HT1080 (cell line): ENCODE measurements around the gene HNRNPL. TPM values are rescaled to one million over a fixed set of nuclear protein-coding genes. Genes with fewer than 3 reads are reported as not detected.
"Not testable (repeated sequence)": the region's sequence is repeated elsewhere in the genome, so short reads cannot be mapped to it uniquely, and the experiment has no call there.

Source experiments
- DNase-seq: peaks from one replicate; pipeline ENCODE4 v3.0.0-alpha.2; 2015; ENCODE audit warnings: low read depth
- small RNA-seq: library from RNA; depleted of rRNA; stranded (forward); fragments of <200 nt; gene quantifications from one replicate; pipeline ENCODE3, GENCODE V24; 2014
- total RNA-seq: library from RNA; depleted of rRNA; stranded (reverse); fragments of >200 nt; shearing (Covaris generic); gene quantifications from 2 replicates; pipeline ENCODE4 v1.2.3, GENCODE V29; 2014; rRNA removed

HNRNPL gene
- total RNA-seq, 1 experiment from 2014 or later, result 531 TPM

DNA sequence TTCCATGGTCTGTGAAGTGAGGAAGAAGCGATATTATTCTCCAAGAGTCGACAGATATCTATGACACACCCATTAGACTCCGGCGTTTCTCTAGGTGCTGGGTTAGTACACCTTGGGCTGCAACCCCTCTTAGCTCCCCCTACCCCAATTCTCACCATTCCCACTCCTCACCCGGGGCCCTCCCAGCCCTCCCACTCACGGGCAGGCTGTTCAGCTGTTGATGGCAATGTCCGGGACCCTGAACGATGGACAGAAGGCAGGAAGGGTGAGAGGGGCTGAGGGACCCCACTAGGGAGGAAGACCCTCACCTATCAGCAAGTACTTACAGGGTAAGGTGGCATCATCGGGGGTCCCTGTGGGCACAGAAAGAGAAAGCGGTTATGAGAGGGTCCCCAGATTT, 46.2 kb downstream of the HNRNPL start:
- no peak for DNase-seq

DNA sequence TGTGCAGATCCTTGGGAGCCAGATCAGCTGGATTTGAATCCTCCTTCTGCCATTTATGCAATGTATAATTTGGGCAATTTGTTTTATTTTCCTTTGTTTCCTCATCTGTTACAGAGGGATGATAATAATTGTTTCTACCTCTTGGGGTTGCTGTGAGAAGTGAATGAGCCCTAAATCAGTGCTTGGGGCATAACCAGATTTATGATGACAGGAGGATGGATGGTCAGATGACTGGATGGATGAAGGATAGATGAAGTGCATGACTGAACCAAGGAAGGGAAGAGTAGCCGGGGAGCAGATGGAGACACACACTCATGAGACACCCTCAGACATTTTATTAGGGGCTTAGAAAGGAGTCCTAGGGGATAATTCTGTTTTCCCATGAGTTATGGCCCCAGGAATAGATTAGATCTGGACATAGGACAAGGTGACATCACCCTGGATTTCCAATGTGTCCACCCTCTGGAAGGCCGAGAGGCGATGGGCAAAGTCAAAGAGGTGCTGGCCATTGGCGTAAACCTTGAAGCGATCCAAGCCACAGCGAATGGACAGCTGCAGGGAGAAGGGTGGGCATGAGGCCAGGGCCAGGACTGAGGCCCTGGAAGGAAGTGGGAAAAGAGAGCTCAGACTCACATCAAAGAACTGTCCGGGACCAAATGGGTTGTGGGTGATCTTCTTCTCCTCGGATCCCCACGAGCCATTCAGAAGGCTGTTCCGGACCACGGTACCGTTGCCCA, 48.3 kb downstream of the HNRNPL start:
- no peak for DNase-seq

GRCh38 chr19:38800577-38801347, 49.0 kb downstream of the HNRNPL start:
- no peak for DNase-seq

- DNase-seq, result no peak
Observed at GRCh38 chr19:38799104-38799503, 50.7 kb downstream of the HNRNPL start.

DNA sequence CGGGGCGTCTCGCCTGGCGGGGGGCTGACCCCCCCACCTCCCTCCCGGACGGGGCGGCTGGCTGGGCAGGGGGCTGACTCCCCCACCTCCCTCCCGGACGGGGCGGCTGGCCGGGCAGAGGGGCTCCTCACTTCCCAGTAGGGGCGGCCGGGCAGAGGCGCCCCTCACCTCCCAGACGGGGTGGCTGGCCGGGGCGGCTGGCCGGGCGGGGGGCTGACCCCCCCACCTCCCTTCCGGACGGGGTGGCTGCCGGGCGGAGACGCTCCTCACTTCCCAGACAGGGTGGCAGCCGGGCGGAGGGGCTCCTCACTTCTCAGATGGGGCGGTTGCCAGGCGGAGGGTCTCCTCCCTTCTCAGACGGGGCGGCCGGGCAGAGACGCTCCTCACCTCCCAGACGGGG, 52.0 kb downstream of the HNRNPL start:
- not testable (repeated sequence) for DNase-seq

DNA sequence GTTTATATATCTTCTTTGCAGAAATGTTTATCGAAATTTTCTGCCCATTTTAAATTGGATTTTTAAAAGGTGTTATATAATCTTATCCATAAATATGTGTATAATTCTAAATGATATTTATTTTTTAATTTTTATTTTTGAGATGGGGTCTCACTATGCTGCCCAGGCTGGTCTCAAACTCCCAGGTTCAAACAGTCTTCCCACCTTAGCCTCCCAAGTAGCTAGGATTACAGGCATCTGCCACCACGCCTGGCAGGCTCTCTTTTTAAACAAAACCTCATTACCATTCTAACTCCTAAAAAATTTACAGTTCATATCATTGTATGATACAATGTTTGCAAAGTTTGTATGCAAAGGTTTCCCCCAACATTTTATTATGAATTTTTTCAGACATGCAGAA, 53.6 kb downstream of the HNRNPL start:
- DNase-seq, result no peak

- DNase-seq, result no peak
Observed at GRCh38 chr19:38795549-38795948, 54.2 kb downstream of the HNRNPL start.

DNA sequence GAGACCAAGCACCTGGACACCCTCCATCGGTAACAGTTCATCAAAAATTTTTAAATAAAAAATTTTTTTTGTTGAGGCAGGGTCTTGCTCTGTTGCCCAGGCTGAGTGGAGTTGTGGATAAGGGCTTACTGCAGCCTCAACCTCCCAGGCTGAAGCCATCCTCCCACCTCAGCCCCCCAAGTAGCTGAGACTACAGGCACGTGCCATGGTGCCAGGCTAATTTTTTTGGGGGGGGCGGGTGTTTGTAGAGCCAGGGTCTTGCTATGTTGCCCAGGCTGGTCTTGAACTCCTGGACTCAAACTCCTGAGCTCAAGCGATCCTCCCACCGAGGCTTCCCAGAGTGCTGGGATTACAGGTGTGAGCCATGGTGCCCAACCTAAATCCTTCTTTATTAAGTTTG, 56.1 kb downstream of the HNRNPL start:
- no peak for DNase-seq

GRCh38 chr19:38793177-38793576, 56.6 kb downstream of the HNRNPL start:
- DNase-seq, result peak; percentile 30

DNA sequence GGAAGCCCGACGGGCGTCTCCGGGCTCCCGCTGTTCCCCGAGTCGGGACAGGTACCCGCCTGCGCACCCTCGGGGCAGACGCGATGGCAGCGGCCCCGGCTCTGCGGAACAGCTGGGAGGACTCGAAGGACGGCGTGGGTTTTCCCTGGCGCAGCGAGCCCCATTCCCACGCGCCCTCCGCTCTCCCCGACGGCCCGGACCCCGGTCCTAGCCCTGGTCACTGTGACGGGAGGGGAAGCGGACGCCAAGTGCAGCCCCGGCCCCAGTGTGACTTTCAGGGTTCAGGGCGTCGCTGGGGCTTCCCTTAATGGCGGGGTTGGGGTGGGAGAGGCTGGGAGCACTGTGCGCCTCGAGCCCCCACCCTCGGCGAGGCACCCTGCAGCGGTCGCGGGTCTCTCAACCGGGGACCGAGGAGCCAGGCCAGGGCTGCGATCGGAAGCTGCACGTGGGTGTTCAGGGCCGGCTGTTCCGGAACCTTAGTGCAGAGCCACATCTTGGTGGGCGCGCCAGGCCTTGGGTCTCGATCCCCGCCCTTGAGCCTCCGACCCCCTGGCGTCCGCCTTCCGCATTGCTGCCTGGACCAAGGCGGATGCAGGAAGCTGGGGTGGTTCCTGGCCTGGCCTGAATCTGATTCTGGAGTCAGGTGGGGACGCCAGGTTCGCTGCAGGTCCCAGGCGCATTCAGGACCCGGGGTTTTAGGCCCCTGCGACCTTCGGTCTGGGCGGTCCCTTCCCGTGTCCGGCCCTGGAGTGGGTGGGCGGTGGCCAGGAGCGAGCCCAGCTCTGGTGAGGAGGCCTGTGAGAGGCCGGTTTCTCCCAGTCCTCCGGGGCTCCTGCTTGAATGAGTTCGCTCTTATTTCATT, 57.3 kb downstream of the HNRNPL start:
- DNase-seq, result no peak

DNA sequence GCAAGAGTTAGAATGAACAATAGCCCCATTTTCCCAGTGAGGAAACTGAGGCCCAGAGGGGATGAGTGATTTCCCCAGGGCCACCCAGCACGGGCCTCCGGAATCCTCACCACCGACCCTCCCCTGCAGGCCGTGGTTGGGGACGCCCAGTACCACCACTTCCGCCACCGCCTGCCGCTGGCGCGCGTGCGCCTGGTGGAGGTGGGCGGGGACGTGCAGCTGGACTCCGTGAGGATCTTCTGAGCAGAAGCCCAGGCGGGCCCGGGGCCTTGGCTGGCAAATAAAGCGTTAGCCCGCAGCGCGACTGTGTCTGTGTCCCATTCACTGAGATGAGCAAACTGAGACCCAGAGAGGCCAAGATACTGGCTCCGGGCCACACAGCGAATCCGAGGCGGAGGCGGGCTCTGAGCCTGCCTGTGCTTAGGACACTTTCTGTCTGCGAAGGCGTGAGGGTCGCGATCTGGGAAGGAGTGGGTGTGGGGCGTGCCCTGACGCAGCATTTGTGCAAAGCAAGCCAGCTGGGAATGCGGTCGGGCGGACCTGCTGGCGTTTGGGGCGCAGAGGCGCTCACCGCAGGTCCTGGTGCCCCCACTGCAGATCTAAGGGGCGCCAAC, 58.2 kb downstream of the HNRNPL start:
- DNase-seq, result not testable (repeated sequence)

DNA sequence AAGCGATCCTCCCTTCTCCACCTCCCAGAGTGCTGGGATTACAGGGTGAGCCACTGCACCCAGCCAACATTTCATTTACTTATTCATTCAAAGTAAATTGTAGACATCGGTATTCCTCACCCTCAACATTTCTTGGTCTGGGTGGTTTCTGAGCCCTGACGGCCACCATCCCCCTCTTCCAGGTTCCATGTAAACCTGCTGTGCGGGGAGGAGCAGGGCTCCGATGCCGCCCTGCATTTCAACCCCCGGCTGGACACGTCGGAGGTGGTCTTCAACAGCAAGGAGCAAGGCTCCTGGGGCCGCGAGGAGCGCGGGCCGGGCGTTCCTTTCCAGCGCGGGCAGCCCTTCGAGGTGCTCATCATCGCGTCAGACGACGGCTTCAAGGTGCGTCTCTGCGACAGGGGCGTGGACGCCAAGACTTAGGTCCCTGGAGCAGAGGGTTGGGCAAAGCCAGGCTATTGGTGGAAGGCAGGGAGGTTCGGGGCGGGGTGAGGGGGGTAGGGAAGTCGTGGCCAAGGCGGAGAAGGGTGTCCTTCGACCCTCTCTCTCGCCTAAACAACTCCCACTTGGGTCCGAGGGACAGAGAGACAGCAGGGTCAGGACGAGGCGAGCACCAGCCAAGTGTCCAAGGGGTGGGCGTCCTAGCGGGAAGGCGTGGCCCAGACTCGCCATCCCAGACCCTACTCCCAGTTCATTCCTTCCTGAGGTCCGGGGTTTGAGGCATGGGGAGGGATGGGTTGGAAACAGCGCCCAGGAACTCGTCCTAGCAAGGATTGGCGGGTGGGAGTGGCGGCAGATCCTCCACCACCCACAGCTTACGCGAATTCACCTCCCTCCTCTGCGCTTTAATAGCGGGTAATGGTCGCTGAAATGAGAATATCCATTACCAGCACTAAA, 59.0 kb downstream of the HNRNPL start:
- not testable (repeated sequence) for DNase-seq

GRCh38 chr19:38788478-38789243, 61.1 kb downstream of the HNRNPL start, which contains the start of gene LGALS7B:
LGALS7B (plus strand) TSS chr19:38789200; CDS start chr19:38789227, 27 bp downstream.
- no peak for DNase-seq

- no peak for DNase-seq
Observed at GRCh38 chr19:38786572-38787265, 63.1 kb downstream of the HNRNPL start.

Small RNA genes lying within 50 kb of the gene (small RNA-seq; reads per million reads assigned to genes)
- not detected for gene RNU6-140P

Other genes with a start within 250 kb of the HNRNPL start
- gene MAP4K1, start 232.0 kb downstream of the HNRNPL start, total RNA-seq, result 0.20 and 0.24 TPM in 2 replicates
- gene EIF3K, start 230.8 kb downstream of the HNRNPL start, total RNA-seq, result 564 and 651 TPM in 2 replicates
- 446 and 615 TPM in 2 replicates for gene ACTN4, start 202.3 kb downstream of the HNRNPL start, total RNA-seq
- 0.10 and 0.14 TPM in 2 replicates for gene CAPN12, start 105.5 kb downstream of the HNRNPL start, total RNA-seq
- not detected in 2 replicates for gene LGALS7, start 76.5 kb downstream of the HNRNPL start, total RNA-seq
- gene LGALS7B, start 60.8 kb downstream of the HNRNPL start, total RNA-seq, result 1.7 TPM in 1 of 2 replicates, not detected in the other
- 0.11 TPM in 1 of 2 replicates, not detected in the other for gene LGALS4, start 37.0 kb downstream of the HNRNPL start, total RNA-seq
- gene ECH1, start 18.2 kb downstream of the HNRNPL start, total RNA-seq, result 15.0 and 31.0 TPM in 2 replicates
- 5.2 and 5.3 TPM in 2 replicates for gene RINL, start 28.3 kb upstream of the HNRNPL start, total RNA-seq
- 30.8 and 33.6 TPM in 2 replicates for gene SIRT2, start 49.6 kb upstream of the HNRNPL start, total RNA-seq
- gene NFKBIB, start 50.0 kb upstream of the HNRNPL start, total RNA-seq, result 25.7 and 42.5 TPM in 2 replicates
- not detected in 2 replicates for gene CCER2, start 62.2 kb upstream of the HNRNPL start, total RNA-seq
- 44.6 and 48.2 TPM in 2 replicates for gene SARS2, start 80.8 kb upstream of the HNRNPL start, total RNA-seq
- 135 and 136 TPM in 2 replicates for gene MRPS12, start 81.0 kb upstream of the HNRNPL start, total RNA-seq
- 28.6 and 40.0 TPM in 2 replicates for gene FBXO17, start 125.8 kb upstream of the HNRNPL start, total RNA-seq
- gene FBXO27, start 182.6 kb upstream of the HNRNPL start, total RNA-seq, result not detected in 2 replicates
- 4.0 and 6.4 TPM in 2 replicates for gene ACP7, start 234.4 kb upstream of the HNRNPL start, total RNA-seq